Embryonic facial prominence (tissue), 1 donor: ENCODE results near the gene ST3GAL5.
"Not testable (repeated sequence)": the region's sequence is repeated elsewhere in the genome, so short reads cannot be mapped to it uniquely, and the experiment has no call there.

ENCODE experiments used
- DNase-seq: peaks from one replicate; pipeline ENCODE4 v3.0.0-alpha.2; 2016; ENCODE audit errors: extremely low spot score

ST3GAL5 gene

GRCh38 chr2:85917887-85918795, 29.4 kb upstream of the ST3GAL5 start:
- DNase-seq = no peak

GRCh38 chr2:85915606-85916303, 27.0 kb upstream of the ST3GAL5 start:
- no peak for DNase-seq

GRCh38 chr2:85914922-85915321, 26.1 kb upstream of the ST3GAL5 start:
- DNase-seq = no peak

- no peak for DNase-seq
These were observed 25.4 kb upstream of the ST3GAL5 start for GRCh38 chr2:85913884-85914881.

GRCh38 chr2:85911814-85912692, 23.3 kb upstream of the ST3GAL5 start:
- no peak for DNase-seq

- no peak for DNase-seq
These were observed 22.3 kb upstream of the ST3GAL5 start for GRCh38 chr2:85911097-85911496.

- no peak for DNase-seq
These were observed 20.2 kb upstream of the ST3GAL5 start for GRCh38 chr2:85909005-85909404.

GRCh38 chr2:85908506-85908905, 19.7 kb upstream of the ST3GAL5 start:
- DNase-seq = no peak

- no peak for DNase-seq
These were observed 18.9 kb upstream of the ST3GAL5 start for GRCh38 chr2:85907671-85908157.

GRCh38 chr2:85906748-85907147, 18.0 kb upstream of the ST3GAL5 start:
- no peak for DNase-seq

- DNase-seq = no peak
These were observed 17.1 kb upstream of the ST3GAL5 start for GRCh38 chr2:85905891-85906290.

GRCh38 chr2:85905187-85905666, 16.4 kb upstream of the ST3GAL5 start:
- no peak for DNase-seq

- DNase-seq = no peak
These were observed 15.1 kb upstream of the ST3GAL5 start for GRCh38 chr2:85903849-85904248.

- DNase-seq = no peak
These were observed 13.7 kb upstream of the ST3GAL5 start for GRCh38 chr2:85902496-85902895.

GRCh38 chr2:85901155-85901554, 12.4 kb upstream of the ST3GAL5 start:
- DNase-seq = no peak

- no peak for DNase-seq
These were observed 11.6 kb upstream of the ST3GAL5 start for GRCh38 chr2:85900366-85900765.

- no peak for DNase-seq
These were observed 11.1 kb upstream of the ST3GAL5 start for GRCh38 chr2:85899849-85900248.

- DNase-seq = no peak
These were observed 10.5 kb upstream of the ST3GAL5 start for GRCh38 chr2:85899284-85899683.

- no peak for DNase-seq
These were observed 10.1 kb upstream of the ST3GAL5 start for GRCh38 chr2:85898881-85899280.

GRCh38 chr2:85894554-85895278, 5.9 kb upstream of the ST3GAL5 start:
- DNase-seq = not testable (repeated sequence)
